ENCODE measurements around the gene GALNT15.

The GALNT15 gene

DNA sequence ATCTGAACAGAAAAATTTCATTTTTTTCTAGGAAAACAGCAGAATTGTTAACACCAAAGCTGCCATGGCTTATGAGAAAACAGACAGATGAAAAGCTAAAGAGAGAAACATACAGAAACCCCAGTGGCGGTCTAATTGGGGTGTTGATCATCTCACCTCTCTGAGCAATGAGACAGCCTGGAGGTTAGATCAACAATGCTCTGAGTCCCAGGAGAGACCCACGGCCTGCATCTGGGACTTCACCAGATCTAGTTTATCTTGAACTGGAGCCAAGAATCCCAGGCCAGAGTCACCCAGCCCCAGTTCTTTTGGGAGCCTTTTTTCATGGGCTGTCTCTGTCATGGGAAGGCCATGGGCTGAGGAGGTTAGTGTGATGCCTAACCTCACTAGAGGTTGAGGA lies 3.5 kb upstream of the GALNT15 start:
- DNase-seq: no peak

DNA sequence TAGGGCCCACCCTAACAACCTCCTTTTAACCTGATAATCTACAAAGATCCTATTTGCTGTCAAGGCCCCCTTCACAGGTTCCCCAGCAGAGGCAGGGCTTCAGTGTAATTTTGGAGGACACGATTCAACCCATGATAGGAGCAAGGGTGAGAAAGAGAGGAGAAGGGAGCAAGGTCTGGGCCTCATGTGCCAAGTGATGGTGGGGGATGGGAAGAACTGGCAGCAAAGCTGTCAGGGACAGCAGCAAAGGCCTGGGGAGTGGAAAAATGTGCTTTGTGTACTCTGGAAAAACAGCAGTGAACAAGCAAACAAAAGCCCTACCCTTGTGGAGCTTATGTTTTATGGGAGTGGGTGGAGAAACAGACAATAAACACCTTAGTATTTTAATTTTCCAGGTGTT lies 2.7 kb upstream of the GALNT15 start:
- no peak for DNase-seq

DNA sequence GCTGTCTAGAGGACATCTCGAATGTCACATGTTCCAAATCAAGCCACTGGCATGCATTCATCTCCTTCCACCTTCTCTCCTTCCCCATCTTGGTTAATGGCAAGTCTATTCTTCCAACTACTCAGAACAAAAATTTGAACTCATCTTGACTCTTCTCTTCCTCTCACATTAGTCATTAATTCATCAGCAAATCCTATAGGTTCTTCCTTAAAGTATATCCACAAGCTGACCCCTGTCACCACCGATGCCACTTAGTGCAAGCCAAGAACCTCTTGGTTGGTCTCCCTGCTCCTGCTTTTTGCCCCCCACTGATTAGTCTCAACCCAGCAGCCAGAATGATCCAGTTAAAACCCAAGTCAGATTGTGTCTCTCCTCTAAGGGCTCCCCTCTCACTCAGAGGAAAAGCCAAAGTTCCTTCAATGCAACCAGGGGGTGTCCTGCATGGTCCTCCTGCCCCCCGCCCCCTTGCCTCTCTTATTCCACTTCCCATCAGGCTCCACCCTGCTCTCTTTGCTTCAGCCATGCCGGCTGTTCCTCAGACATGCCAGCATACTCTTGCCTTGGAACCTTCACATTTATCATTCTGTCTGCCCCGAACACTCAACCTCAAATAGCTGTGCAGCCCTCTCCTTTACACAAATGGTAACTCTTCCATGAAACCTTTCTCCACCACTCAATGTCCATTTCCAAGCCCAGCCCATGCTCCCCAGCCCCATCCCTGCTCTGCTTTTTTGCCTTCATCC lies 1.0 kb upstream of the GALNT15 start:
- DNase-seq: no peak

DNA sequence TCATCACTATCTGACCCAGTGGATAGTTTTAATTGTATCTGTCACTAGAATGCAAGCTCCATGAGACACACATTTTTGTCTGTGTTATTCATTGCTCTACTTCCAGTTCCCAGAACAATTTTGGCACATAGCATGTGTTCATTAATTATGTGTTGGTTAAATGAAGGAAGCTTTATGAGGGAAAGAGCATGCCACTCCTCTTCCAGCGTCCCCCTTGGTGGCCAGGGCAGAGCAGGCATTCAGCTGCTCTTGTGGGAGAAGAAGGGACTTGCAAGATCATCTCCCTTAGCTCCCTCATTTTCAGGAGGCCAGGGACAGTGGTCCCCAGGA lies 489 bp upstream of the GALNT15 start:
- no peak for DNase-seq

DNA sequence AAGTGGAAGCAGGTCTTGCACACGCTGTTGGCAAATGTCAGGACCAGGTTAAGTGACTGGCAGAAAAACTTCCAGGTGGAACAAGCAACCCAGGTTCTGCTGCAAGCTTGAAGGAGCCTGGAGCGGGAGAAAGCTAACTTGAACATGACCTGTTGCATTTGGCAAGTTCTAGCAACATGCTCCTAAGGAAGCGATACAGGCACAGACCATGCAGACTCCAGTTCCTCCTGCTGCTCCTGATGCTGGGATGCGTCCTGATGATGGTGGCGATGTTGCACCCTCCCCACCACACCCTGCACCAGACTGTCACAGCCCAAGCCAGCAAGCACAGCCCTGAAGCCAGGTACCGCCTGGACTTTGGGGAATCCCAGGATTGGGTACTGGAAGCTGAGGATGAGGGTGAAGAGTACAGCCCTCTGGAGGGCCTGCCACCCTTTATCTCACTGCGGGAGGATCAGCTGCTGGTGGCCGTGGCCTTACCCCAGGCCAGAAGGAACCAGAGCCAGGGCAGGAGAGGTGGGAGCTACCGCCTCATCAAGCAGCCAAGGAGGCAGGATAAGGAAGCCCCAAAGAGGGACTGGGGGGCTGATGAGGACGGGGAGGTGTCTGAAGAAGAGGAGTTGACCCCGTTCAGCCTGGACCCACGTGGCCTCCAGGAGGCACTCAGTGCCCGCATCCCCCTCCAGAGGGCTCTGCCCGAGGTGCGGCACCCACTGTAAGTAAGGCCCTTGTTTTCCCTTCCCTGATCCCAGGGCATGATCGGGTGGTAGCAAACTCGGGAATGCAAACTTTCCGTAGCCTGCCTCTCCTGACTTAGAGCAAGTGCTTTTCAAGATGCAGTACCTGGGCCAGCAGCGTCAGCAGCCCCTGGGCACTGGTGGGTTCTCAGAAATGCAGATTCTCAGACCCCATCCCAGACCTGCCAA lies 759 bp downstream of the GALNT15 start:
- DNase-seq: no peak

DNA sequence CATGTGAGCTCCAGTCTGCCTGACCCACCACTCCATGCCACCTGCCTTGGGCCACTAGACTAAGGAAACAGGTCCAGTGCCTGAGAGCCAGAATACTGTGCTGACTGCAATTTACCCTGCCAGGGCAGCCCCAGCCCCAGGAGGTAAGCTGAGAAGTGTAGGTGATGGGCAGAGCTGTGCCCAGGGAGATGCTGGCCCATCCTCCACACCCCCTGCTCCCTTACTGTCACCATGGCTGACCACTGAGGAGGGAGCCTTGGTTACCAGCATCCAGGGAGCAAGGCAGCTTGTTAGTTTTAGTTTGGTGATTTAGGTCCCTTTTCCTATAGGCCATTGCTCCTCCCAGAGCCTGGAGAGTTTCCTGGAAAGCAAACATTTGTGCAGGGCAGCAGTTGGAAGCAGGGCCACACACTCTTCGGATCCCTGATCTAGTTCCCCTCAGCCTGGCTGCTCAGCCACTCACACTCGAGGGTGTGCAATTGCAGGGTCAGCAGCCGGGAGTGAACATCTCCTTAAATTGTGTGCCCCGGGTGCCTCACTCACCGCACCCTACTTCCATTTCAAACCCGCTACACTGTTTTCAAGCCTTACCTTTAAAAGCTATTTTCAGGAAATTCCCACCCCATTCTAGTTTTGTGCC lies 2.0 kb downstream of the GALNT15 start:
- no peak for DNase-seq

DNA sequence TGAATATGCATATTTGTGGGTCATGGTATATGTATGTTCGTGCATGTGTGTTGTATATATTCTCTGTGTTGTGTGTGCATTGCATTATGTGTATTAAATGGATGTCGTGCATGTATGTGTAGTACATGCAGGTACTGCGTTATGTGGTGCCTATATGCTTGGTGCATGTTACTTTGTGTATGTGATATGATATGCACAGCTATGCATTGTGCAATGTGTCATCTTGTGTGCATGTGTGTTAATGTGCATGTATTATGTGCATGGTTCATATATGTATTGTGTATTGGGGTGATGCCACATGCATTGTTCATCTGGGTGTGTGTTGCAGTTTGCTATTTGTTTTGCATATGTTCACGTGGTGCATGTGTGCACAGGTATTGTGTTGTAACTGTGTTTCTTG lies 2.9 kb downstream of the GALNT15 start:
- DNase-seq: no peak

DNA sequence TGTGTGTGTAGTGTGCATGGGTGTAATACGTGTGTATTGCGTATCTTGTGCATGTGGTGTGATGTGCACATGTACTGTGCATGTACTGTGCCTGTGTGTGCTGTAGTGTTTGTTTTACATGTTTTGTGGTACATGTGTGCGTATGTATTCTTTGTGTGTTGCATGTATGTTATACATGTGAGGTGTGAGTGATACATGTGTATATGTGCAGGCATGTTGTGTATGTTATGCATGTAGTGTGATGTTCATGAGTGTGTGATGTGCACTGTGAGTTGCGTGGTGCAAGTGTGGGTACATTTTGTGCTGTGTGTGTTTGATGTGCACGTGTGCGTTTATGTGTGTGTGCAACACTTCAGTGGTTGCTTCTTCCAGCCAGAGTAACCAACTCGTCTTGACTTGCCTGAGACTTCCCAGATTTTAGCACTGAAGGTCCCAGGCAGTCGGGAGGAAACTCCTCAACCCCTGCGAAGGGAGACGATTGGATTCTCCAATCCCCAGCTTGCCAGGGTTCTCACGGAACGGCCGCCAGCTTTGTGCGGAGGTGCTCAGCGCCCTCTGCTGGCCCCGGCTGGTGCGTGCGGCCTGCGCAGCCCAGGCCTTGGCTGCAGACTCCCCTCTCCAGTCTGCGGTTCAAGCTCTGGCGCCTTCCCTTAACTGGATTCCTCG lies 3.6 kb downstream of the GALNT15 start:
- peak; percentile 70 for DNase-seq

DNA sequence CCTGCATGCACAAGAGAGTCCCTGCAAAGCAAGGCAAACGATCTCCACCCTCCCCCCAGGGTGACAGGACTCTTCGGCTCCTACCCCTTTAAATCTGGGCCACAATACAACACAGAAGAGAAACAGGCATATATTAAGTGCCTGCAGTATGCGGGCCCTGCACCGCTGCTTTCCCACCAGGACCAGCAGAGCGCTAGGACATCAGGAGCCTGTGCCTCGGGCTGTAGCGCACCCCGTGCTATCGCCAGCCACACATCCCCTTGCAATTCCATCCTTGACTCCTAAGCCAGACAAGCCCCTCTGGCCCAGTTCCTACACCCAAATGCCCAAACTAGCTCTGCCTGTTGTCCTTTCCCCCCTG lies 4.1 kb downstream of the GALNT15 start:
- no peak for DNase-seq

DNA sequence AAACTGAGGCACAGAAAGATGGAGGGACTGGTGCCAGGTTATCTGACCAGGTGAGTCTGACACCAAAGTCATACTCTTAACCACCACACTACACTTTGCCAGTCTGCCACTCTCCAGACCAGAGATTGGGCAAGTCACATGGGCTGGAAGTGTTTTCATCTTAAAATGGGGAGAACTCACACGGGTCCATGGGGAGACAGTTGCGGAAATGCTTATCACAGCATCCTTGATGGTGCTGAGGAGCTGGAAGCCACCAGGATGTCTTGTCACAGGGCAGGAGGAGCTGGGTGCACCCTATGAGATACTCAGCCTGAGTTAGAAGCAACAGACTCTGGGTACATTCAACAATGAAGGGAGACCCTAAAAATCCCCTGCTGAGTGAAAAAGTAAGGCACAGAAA lies 4.8 kb downstream of the GALNT15 start:
- no peak for DNase-seq

DNA sequence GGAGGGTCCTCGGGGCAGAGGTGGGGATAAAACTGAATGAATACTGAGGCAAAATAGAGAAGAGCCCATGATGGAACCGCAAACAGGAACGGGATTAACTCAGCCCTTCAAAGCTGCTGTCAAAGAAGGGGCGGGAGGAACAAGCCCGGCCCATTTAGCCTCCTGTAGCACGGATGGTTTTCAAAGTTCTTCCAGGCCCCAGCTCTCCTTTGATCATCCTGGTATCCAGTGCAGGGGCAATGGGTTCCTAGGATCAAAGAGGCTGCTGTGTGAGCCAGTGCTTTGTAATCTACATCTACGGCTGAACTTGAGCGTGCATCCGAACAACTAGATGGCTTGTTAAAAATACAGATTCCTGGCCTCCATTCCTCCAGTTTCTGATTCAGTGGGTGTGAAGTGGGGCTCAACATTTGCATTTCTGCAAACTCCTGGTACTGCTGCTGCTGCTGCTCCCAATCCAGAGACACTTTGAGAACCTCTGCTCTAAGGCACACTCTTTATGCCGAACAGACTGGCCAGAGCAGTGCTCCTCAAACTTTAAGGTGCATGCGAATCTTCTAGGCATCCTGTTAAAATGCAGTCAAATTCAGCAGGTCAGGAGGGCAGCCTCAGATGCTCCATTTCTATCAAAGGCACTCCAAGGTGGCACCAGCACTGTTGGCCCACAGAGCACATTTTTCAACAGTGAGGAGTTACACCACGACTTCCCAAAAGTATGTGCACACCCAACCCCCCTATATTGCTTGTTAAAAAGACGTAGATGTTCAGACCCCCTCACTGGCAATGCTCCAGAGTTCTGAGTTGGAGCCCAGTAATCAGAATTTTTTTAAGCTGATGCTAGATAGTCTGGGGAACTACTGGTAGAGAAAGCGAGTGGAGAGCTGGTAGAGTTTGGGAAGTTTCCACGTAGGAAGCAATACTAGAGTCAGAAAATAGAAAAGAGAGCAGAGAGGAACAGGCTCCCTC lies 5.6 kb downstream of the GALNT15 start:
- DNase-seq: no peak

DNA sequence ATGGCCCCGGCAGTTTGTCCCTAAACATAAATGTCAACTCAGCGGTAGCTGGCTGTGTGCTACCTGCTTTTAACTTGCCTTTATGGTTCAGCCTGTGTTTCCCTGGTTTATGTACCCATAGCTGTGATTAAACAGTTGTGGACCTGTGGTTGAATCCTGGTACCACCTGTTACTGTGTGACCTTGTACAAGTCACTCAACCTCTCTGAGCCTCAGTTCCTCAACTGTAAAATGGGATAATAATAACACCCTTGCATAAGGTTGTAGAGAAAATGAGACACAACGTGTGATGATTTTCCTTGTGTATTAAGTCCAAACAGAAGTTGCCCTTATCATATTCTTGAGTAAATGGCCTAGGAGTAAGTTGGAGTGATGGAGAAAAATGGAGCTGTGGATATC lies 6.3 kb downstream of the GALNT15 start:
- DNase-seq: no peak

DNA sequence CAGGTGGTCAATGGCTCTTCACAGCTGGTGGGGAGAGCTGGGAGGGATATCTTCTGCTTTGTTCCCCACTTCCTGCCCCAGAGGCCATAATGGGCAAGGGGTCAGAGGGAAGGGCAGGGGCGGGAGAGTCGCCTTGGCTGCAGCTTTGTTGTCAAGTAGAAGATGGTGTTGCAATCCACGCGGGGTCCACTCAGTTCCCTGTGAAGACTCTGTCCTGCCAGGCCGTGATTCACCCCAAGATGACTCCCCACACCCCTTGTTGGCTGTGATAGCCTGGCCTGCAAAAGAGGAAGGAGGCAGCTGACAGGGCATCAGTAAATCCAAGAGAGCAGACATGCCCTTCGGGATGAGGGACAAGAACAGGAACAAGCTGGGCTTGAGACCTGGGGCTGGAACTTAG lies 6.9 kb downstream of the GALNT15 start:
- no peak for DNase-seq

DNA sequence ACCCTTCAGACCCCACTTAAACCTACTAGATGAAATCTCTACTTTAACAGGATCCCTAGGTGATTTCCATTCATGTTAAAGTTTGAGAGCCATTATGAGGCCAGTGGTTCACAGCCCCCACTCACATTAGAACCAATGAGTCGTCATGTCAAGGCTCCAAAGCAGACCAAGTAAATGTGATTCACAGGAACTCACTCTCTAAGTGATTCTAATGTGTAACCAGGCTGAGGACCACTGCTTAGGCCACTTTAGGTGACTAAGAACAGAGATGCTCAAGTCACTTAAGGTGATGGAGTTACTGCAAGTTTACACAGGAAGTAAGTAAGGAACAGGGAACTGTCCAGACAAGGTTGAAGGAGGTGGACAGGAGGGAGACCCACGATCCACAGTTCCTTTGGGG lies 7.7 kb downstream of the GALNT15 start:
- DNase-seq: no peak

DNA sequence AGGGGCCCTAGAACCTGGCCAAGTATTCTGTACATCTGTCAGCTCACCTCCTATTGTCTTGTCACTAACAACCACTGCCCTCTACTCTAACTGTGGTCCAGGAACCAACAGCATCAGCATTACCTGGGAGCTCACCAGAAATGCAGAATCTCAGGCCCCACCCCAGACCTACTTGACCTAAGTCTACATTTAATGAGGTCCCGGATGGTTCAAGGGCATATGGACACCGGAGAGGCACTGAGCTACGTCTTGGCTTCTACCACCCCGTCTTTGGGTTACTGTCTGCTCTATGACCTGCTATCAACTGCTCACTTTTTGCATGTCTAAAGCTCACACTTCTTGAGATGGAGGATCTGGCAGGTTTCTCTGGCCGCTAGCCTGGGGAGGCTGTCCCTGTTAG lies 8.1 kb downstream of the GALNT15 start:
- no peak for DNase-seq

DNA sequence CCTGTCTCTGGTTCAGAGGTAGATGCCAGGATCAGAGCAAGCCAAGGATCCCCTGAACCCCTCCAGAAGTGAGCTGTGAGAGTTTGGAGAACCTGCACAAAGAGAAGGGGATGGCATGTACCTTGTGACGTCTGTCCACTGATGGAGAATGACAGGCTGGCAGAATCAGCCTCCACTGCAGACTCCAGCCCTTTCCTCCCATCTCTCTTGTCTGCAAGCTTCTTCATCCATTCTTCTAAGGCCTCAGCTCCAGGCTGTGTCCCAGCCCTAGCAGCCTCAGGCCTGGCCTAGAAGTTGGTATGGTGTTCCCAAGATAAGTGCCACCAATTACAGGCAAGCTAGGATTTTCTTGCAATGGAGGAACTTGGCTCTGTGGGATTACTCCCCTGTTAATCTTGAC lies 8.6 kb downstream of the GALNT15 start:
- no peak for DNase-seq

DNA sequence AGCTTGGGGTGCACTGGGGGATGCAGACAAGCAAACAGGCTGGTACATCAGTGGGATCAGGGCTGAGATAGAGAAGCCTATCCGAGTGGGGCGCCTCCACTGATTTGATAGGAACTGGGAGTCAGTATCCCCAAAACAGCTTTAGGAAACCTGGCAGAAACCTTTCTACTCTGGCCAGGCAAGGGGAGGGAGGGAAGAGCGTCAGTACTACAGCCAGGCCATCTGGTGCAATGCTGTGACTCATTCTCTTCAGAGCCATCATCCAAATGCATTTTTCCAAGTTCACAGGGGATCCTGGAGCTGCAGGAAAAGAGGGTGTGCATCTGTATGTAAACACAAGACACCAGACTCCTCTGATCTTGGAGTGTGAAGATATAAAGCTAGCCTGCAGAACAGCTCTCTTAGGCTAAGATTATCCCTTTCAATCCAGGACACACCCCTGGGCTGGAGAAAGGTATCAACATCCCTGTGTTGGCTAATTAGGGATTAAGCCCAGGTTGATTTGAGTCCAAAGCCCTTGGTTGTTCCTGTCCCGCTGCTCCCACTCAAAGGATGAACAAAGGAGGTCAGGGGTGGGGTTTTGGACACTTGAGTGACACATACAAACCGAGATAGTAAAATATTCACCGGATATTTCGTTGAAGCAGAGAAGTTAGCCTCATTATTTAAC lies 9.3 kb downstream of the GALNT15 start:
- DNase-seq: no peak

DNA sequence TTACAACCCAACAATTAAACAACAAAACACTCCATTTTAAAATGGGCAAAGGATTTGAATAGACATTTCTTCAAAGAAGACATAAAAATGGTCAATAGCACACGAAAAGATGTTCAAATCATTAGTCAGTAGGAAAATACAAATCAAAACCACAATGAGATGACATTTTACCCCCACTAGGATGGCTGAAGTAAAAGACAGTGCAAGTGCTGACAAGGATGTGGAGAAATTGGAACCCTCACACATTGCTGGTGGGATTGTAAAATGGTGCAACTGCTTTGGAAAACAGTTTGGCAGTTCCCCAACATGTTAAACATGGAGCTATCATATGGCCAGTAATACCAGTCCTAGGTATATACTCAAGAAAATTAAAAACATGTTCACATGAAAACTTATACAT lies 11.6 kb downstream of the GALNT15 start:
- no peak for DNase-seq

DNA sequence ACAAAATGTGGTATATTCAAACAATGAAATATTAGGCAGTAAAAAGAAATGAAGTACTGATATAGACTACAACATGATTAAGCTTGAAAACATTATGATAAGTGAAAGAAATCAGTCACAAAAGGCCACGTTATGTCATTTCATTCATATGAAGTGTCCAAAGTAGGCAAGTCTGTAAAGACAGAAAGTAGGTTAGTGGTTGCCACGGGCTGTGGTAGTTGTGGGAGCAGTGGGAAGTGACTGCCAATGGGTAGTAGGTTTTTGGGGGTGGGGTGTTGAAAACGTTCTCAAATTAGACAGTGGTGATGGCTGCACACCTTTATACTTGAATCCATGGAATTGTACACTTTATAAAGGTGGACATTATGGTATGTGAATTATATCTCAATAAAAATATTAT lies 12.1 kb downstream of the GALNT15 start:
- no peak for DNase-seq

DNA sequence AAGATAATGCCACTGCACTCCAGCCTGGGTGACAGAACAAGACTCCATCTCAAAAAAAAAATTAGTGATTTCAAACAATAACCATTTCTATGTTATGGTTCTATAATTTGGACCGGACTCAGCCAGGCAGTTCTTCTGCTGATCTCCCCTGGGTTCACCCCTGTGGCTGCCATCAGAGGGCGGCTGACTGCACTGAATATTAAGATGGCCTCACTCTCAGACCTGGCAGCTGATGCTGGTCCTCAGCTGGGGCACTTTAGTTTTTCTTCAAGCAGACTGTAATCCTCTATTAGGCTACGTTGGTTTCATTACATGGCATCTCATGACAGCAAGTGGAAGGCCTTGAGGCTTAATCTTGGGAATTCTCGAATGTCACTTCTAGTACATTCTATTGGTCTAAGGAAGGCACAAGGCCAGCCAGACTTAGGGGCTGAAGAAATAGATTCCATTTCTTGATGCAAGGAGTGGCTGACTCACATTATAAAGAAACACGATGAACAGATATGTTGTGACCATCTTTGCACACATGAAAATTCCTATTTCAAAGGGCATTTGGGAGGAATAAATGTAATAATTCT lies 12.8 kb downstream of the GALNT15 start:
- DNase-seq: no peak

DNA sequence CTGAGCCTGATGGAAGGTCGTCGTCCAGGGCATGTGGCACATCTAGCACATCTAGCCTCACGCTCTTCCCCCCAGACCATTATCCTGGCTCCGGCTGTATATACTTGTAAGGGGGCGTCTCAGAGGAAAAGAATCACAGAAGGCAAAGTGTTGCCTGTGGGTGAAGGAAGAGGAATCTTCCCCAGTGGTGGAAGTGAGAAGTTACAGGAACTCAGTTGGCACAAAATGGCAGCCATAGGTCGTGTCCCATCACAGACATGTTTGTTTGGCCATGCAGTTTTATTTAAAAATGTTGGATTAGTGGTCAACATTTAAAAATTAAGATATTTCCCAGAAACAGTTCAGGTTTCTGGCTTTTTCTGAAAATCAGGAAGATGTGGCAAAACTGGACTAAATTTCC lies 13.6 kb downstream of the GALNT15 start:
- DNase-seq: no peak
